Right forelimb (tissue), 1 donor: ENCODE results near the gene PDE6H.

Source experiments
- DNase-seq: peaks from one replicate; pipeline ENCODE4 v3.0.0-alpha.2; 2018

PDE6H gene

DNA sequence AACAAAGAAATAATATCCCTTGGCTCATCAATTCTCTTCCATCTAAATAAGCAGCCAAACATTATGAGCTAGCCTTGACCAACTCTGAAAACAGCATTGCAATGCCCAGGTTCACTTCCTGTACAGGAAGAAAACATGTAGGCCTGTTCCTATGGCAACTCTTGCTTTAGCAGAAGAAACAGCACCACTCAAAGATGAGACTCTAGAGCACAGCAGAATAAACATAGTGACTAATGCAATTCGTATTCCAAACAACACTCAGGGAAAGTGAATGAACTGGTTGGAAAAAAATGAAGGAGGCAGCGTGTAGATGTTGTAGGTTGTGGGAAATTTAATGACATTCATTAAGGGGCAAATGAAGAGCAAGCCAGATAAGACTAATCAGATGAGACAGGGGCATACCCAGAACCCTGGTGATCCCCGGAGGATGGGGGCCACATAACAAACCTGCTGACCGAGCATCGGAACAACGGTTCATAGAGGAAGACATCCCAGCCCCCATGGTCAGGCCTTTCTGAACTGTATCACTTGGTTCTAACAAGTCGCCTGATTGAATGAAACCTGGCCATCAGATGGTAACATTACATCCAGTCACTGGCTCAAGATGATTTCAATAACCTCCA is 20.4 kb upstream of the PDE6H start:
- DNase-seq: no peak

DNA sequence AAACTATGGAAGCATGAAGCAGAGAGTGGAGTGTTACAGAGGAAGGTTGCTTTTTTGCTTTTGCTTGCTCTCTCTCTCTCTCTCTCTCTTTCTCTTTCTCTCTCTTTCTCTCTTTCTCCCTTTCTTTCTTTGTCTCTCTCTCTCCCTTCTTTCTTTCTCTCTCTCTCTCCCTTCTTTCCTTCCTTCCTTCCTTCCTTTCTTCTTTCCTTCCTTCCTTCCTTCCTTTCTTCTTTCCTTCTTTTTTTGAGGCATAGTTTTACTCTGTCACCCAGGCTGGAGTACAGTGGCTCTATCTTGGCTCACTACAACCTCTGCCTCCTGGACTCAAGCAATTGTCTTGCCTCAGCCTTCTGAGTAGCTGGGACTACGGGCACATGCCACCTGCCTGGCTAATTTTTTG is 19.1 kb upstream of the PDE6H start:
- no peak for DNase-seq

DNA sequence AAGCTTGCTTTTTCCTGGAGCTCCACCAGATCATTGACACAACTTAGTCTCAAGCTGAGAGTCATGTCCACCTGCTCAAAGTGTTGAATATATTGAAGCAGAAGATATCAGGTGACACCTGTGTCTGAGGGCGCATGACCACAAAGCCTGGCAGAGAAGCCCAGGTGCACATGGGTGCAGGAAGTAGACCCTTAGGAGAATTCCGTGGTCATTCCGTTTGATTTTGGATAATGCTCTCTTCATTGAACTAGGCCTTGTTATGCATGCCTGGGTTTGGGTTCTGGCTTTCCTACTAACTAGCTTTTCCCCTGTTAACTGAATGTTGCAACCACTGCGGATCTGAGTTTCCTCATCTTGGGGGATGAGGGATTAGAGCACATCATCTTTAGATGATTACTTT is 18.6 kb upstream of the PDE6H start:
- no peak for DNase-seq

DNA sequence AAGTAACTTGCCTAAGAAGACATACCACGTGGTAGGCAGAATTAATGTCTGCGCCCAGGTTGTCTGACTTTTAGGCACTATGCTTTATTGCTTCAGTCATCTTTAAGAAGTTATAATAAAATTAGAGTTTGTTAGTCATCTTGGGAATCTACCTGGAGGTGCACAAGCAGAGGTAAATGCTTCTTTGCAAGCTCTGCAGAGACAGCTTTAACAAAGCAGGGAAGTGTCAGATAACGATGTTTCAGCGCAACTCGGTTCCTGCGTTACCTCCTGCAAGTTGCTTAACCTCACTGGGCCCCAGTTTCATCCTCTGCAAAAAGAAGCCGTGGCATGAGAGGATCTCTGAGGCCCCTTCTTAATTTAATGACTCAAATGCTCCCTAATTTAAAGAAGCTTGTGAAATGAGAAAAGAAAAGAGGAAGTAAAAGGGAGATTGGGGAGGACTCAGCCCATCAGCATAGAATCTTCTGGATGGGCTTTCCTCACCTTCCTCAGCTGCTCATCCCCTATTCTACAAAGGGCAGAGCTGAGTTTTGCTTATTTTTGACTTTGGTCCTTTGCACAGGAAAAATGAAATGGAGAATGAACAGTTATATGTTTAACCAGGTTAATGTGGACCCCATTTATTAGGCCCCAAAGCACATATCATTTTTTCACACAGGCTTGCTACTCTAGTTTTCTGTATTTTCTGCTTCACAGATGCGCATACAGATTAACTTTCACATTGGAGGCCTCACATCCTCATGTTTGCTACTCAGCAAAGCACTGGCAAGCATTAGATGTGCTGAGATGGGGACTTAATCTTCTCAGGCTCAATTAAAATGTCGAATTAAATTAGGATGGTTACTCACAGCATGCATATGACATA is 16.6 kb upstream of the PDE6H start:
- no peak for DNase-seq

DNA sequence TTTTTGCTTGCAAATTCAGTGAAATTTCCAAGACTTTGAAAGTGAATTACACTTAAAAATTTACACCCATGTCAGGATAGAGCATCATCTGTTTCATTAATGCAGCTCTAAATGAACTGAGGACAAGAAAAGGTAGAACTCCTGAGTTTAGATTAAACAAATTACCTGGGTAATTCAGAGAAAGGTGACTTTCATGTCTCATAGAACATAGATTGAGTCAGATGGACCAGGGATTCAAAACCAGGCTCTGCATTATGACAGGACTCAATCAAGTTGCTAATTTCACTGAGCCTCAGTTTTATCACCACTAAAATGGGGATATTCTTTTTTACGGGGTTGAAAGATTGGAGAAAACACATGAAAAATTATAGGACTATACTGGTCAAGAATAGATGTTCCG is 15.9 kb upstream of the PDE6H start:
- no peak for DNase-seq

- no peak for DNase-seq
These were observed 15.2 kb upstream of the PDE6H start for GRCh38 chr12:14957551-14958168.

DNA sequence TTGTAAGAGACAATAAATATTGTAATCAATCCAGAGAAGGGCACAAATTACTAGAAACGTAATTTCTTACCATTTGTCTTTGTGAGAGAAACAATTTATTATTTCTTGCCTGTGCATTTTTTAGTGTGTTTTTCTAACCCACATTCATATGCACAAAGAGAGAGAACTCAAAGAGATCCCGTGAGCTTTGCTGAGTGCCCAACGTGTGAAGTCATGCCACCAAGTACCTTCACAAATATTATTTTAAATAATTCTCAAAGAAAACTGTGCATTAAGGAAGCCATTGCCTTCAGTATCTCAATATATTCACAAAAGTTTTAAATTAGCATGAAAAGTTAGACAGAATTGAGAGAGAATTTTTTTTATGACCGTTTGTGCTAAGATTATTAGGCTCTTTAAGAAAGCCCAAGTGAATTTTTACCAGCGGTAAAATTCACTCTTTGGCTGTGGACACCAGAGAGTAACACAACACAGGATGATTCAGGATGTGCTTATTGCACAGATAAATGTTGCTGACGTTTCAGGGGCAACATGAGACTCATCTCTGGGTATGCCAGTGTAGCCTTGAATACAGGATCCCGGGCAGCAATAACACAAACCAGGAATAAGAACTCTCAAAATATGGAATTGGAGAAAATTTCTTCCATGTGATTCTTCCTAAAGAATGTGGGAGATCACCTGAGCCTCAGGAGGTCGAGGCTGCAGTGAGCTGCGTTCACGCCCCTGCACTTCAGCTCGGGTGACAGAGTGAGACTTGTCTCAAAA is 14.3 kb upstream of the PDE6H start:
- DNase-seq: no peak

DNA sequence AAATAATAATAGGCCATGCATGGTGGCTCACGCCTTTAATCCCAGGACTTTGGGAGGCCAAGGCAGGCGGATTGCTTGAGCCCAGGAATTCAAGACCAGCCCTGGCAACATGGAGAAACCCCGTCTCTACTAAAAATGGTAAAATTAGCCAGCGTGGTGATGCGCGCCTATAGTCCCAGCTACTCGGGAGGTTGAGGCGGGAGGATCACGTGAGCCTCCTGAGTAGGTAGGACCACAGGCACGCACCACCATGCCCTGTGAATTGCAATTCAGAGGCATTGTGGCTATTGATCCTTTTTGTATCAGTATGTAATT is 13.8 kb upstream of the PDE6H start:
- DNase-seq: no peak

GRCh38 chr12:14959463-14959862 is 13.4 kb upstream of the PDE6H start:
- DNase-seq: no peak

DNA sequence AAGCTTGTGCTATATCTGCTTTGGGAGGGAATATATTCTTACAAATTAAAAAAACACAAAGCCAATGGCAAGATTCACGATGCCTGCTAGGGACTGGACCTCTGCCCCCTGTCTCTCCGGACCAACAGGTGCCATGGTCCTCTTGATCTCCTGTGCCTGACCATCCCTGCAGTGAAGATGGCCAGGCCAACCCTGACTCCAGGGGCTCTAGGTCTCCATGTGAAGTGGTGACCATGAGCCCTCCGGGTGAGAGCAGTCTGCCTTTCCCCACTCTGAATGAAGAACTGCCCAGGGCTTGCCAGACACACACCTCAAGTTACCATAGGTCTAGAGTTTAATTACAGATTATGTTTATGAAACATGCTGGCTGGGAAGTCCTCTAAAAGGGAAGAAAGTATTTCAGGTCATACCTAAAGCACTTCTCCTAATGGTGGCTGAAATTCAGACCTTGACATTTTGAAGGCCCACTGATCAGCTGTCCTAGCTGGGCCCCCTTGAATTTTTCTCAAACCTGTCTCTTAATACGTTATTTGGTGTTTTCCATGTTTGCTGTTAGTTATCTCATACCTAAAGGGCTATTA is 12.8 kb upstream of the PDE6H start:
- no peak for DNase-seq

- DNase-seq: no peak
These were observed 12.0 kb upstream of the PDE6H start for GRCh38 chr12:14960548-14961465.

- no peak for DNase-seq
These were observed 11.2 kb upstream of the PDE6H start, which contains the start of gene ARHGDIB for GRCh38 chr12:14961466-14962152. Gene ARHGDIB, minus strand, starts transcription at chr12:14961601. Its CDS starts 10,889 bp downstream, at chr12:14950712.

GRCh38 chr12:14962153-14962539 is 10.7 kb upstream of the PDE6H start:
- no peak for DNase-seq

- DNase-seq: no peak
These were observed 10.0 kb upstream of the PDE6H start for GRCh38 chr12:14962797-14963196.

DNA sequence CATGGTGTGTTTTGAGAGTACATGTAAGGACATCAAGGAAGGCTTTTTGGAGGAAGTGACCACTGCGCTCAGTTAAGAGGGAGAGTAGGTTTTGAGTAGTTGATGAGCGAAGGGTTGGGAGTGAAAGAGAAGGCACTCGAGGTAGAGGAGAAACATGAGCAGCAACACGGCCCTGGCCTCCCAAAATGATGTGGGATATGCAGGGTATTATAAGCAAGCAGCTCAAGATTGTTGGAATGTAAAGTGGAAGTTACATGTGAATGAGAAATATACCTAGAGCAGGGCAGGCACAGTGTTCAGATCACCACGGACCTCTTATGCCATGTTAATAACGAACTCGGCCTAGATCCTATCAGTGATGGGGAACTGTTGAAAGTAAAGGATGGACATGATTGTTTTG is 9.3 kb upstream of the PDE6H start:
- DNase-seq: no peak

GRCh38 chr12:14964406-14964805 is 8.4 kb upstream of the PDE6H start:
- no peak for DNase-seq

GRCh38 chr12:14965221-14965620 is 7.6 kb upstream of the PDE6H start:
- no peak for DNase-seq

DNA sequence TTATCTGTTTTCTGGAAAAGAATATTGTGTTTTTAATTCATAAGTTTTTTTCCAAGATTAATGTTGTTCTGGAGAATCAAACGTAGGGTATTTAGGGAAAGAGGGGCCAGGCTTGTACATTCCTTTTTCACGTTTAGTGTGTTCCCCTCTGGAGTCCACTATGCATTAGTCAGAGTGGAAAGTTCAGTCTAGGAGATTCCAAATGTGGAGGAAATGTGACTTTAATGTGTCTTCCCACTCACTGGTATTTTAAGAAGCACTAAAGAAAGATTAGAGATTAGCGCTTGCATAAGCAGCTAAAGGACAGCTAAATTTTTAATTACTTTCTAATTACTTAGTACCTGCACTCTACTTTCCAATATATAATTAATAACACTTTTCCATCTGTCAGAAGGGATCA is 4.4 kb upstream of the PDE6H start:
- no peak for DNase-seq

- DNase-seq: no peak
These were observed 2.4 kb upstream of the PDE6H start for GRCh38 chr12:14970473-14970872.

- no peak for DNase-seq
These were observed 1.8 kb downstream of the PDE6H start for GRCh38 chr12:14974633-14975032.

- DNase-seq: no peak
These were observed 2.6 kb downstream of the PDE6H start for GRCh38 chr12:14975457-14975856.
